NCI-H774 (cell line): Measurements from ENCODE around the gene GALNT18.
"Not testable (repeated sequence)": the region's sequence is repeated elsewhere in the genome, so short reads cannot be mapped to it uniquely, and the experiment has no call there.

ENCODE experiments used
- DNase-seq: peaks from one replicate; lab custom pipeline; 2025; lab: John Stamatoyannopoulos, UW

Gene GALNT18

GRCh38 chr11:11384829-11385228 is 237.0 kb downstream of the GALNT18 start:
- no peak for DNase-seq

- no peak for DNase-seq
Observed at GRCh38 chr11:11383995-11384394, 237.8 kb downstream of the GALNT18 start.

GRCh38 chr11:11382858-11383532 is 238.8 kb downstream of the GALNT18 start:
- peak; percentile 18 for DNase-seq

GRCh38 chr11:11381471-11382105 is 240.2 kb downstream of the GALNT18 start:
- no peak for DNase-seq

GRCh38 chr11:11380883-11381282 is 240.9 kb downstream of the GALNT18 start:
- DNase-seq: no peak

- DNase-seq: no peak
Observed at GRCh38 chr11:11380340-11380739, 241.5 kb downstream of the GALNT18 start.

- DNase-seq: no peak
Observed at GRCh38 chr11:11379661-11380060, 242.1 kb downstream of the GALNT18 start.

GRCh38 chr11:11378184-11378940 is 243.4 kb downstream of the GALNT18 start:
- no peak for DNase-seq

- DNase-seq: no peak
Observed at GRCh38 chr11:11374358-11375148, 247.3 kb downstream of the GALNT18 start.

- DNase-seq: no peak
Observed at GRCh38 chr11:11373934-11374333, 247.9 kb downstream of the GALNT18 start.

GRCh38 chr11:11372461-11372860 is 249.3 kb downstream of the GALNT18 start:
- no peak for DNase-seq

- DNase-seq: no peak
Observed at GRCh38 chr11:11370962-11371303, 250.9 kb downstream of the GALNT18 start.

GRCh38 chr11:11370255-11370961 is 251.4 kb downstream of the GALNT18 start:
- no peak for DNase-seq

- DNase-seq: no peak
Observed at GRCh38 chr11:11366793-11367192, 255.0 kb downstream of the GALNT18 start.

- DNase-seq: no peak
Observed at GRCh38 chr11:11363674-11364073, 258.1 kb downstream of the GALNT18 start.

GRCh38 chr11:11359611-11360010 is 262.2 kb downstream of the GALNT18 start:
- DNase-seq: no peak

GRCh38 chr11:11356842-11357241 is 265.0 kb downstream of the GALNT18 start:
- DNase-seq: no peak

- not testable (repeated sequence) for DNase-seq
Observed at GRCh38 chr11:11352878-11353277, 268.9 kb downstream of the GALNT18 start, which contains the start of gene CSNK2A3. CSNK2A3 (minus strand) TSS chr11:11353250; CDS start chr11:11353119, 131 bp downstream.

- DNase-seq: not testable (repeated sequence)
Observed at GRCh38 chr11:11351851-11352250, 270.0 kb downstream of the GALNT18 start.

- no peak for DNase-seq
Observed at GRCh38 chr11:11351042-11351586, 270.7 kb downstream of the GALNT18 start.

- no peak for DNase-seq
Observed at GRCh38 chr11:11349870-11350337, 271.9 kb downstream of the GALNT18 start.
